HG02759 (cell line): Measurements from ENCODE around the gene NSMCE1.
A peak's percentile ranks its signal among the peaks of the same experiment; 100 is the strongest.
"Not testable (repeated sequence)": the region's sequence is repeated elsewhere in the genome, so short reads cannot be mapped to it uniquely, and the experiment has no call there.

Experiments
- ATAC-seq: cut with Tn5 transposase; IDR thresholded peaks from one replicate; pipeline ENCODE4 v1.9.1; 2021; ENCODE audit warnings: mild to moderate bottlenecking, moderate library complexity; ENCODE audit not compliant: unreplicated experiment

Gene NSMCE1

DNA sequence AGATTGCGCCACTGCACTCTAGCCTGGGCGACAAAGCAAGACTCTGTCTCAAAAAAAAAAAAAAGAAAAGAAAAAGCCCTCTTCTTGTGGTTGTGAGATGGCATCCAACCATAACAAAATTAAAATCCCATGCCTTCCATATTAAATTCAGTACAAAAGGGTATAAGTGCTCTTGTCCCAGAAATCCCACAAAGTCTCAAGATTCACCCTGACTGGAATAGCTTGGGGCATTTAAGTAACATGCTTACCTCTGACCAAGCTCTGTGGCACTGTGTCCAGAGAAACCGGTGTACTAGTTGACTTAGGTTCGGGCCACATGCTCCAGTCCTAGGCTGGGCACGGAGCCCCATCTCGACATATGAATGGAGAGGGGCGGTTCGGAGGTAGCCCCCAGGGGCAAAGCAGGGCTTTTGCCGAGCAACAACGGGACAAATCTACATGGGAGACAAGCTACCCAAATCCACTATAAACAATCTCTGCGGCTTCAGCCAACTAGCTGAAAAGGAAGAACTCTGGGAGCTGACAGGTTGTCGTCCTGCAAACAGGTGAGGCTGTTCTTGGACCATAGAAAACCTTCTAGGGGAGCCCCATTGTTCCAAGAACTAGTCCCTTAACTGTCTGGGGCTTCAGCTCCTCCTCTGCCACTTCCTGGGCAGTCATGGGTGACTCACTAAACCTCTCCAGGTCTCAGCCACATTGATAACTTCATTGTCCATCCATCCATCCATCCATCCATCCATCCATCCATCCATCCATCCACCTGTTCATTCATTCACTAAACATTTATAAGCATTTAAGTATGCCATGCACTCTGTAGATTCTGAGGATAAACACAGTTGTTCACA lies 34.9 kb upstream of the NSMCE1 start:
- ATAC-seq = no peak

DNA sequence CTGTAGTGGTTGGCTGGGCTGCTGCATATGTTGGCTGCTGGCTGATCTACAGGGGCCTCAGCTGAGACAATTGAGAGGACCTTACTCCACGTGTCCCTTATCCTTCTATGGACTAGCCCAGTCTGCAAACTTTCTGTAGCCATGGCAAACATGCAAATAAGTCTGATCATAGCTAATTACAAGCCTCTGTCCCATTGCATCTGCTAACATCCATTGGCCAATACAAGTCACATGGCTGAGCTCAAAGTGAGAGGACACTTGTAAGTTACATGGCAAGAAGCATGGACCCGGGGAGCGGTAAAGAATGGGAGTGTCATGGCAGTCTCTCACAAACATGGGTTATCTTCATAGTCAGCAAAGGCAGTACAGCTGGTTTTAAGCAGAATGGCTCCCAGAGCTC lies 33.6 kb upstream of the NSMCE1 start:
- no peak for ATAC-seq

DNA sequence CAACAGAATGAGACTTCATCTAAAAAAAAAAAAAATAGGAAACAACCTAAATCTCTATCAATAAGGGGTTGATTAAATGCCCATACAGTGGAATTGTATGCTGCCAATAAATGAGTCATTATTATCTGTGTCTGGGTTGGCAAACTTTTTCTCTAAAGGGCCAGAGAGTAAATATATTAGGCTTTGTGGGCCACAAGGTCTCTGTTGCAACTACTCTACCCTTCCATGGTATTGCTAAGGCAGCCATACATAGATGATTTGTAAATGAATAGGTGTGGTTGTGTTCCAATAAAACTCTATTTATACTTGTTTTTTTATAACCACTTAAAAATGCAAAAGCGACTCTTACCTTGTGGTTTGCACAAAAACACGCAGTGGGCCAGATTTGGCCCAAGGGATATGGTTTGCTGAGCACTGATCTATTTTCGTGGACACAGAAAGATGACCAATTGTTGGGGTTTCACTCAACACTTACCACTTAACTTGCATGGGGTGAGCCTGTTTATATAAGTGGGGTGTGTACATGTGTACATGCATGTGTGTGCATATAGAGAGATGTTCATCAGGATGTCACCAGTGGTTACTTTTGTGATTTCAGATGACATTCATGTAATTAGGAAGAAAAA lies 32.8 kb upstream of the NSMCE1 start:
- peak; percentile 76 for ATAC-seq

DNA sequence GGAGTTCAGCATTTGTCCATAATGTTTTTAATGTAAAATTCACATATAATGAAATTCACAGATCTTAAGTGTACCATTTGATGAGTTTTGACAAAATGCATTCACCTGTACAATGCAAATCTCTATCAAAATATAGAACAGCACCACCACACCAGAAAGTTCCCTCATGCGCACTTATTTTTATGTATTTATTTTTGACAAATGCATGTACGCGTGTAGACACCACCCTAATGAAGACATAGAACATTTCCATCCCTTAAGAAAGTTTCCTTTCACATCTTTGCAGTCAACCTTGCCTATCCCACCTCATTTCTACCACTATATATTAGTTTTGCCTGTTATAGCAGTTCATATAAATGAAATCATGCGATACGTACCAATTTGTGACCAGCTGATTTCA lies 29.6 kb upstream of the NSMCE1 start:
- ATAC-seq = no peak

DNA sequence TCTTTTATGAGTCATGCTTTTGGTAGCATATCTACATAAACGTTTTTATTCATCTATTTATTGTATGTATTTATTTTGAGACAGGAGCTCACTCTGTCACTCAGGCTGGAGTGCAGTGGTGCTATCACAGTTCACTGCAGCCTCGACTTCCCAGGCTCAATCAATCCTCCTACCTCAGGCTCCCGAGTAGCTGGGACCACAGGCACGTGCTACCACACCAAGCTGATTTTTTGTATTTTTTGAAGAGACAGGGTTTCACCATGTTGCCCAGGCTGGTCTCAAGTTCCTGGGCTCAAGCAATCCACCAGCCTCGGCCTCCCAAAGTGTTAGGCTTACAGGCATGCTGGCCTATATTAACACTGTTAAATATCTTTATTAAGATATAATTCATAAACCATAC lies 24.8 kb upstream of the NSMCE1 start:
- no peak for ATAC-seq

DNA sequence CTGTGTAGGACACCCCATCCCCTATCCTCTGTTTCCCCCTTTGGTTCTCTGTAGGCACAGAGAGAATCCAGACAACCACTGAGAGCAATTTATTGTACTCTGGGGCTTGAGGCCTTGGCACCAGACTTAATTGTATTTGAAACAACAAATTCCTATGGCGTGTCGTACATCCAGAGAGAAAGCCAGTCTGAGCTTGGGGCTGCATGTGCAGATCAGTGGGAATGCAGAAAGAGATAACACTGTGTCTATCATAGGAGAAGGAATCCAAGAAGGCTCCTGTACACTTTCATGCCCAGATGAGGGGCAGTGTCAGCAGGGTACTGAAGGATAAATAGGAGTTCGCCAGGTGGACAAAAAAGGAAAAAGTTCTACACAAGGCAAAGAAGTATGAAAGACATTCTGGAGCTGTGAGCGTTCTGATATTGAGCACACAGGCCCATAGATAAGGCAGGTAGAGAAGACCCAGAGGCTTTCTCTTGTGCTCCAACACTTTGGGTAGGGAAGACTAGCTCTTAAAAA lies 23.2 kb upstream of the NSMCE1 start:
- no peak for ATAC-seq

DNA sequence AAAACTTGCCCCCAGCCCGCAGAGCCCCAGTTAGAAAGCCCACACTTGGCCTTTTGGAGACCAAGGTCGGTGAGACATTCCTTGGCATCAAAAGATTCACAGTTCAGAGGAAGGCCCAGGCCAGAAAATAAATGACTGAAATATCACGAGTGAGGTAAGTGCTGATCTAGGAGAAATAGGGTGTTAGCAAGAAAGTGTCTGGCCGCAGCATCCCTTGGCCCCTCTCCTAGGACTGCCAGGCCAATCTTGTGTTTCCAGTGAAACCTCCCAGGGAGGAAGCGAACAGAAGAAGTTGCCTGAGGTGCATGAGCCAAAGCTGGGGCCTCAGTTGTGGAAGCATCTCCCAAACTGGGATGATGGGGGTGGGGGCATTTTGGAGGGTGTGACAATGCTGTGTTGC lies 22.5 kb upstream of the NSMCE1 start:
- ATAC-seq = no peak

DNA sequence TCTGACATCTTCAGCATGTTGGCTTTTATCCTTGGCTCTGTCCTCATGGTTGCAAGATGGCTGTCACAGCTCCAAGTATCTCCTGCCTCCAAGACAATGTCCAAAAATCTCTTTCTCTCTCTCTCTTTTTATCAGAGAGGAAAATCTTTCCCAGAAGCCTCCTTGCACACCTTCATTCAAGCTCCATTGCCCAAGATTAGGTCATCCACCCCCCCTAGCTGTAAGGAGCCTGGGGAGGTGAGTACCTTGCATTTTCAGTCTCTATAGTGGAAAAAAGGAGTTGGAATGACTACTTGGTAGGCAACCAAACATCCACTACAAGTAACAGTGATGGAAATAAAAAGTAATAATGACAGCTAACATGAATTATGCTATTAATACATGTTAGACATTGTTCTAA lies 22.0 kb upstream of the NSMCE1 start:
- ATAC-seq = no peak

DNA sequence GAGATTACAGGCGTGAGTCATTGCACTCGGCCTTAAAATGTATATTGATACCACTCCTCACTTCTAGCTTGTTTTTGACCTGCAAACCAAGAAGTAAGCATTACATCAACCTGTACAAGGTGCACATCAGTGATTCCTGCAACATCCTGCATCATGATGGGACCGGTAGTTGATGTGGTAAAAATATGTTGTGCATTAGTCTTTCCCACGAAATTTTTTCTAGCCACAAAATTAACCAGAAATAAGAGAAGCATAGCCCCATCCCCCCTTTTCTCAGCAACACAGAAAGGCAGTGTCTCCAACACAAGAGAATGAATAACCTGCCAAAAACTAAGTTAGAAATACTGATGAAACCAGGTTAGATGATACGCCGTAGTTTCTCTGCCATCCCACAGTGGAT lies 21.1 kb upstream of the NSMCE1 start:
- ATAC-seq = no peak

DNA sequence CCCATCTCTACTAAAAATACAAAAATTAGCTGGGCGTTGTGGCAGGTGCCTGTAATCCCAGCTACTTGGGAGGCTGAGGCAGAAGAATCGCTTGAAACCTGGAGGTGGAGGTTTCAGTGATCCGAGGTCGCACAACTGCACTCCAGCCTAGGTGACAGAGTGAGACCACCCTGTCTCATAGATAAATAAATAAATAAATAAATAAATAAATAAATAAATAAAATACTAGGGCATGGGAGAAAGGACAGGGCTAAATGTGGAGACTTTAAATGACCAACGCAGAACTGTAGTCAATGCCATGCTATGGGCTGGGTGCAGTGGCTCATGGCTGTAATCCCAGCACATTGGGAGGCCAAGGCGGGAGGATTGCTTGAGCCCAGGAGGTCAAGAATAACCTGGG lies 19.7 kb upstream of the NSMCE1 start:
- ATAC-seq = not testable (repeated sequence)

DNA sequence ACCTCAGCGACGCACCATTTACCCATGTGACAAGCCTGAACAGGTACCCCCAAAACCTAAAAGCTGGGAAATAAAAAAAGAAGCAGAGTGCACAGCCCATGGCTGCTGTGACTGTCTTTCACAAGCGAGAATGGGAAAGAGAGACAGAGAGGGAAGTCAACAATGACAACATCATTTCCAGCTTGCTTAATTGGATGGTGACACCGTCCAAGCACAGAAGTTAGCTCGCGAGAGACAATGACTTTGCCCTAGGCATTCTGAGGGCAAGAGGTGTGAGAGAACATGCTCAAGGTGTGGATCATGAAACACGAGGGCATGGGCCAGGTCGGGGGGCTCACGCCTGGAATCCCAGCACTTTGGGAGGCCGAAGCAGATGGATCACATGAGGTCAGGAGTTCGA lies 19.3 kb upstream of the NSMCE1 start:
- no peak for ATAC-seq

DNA sequence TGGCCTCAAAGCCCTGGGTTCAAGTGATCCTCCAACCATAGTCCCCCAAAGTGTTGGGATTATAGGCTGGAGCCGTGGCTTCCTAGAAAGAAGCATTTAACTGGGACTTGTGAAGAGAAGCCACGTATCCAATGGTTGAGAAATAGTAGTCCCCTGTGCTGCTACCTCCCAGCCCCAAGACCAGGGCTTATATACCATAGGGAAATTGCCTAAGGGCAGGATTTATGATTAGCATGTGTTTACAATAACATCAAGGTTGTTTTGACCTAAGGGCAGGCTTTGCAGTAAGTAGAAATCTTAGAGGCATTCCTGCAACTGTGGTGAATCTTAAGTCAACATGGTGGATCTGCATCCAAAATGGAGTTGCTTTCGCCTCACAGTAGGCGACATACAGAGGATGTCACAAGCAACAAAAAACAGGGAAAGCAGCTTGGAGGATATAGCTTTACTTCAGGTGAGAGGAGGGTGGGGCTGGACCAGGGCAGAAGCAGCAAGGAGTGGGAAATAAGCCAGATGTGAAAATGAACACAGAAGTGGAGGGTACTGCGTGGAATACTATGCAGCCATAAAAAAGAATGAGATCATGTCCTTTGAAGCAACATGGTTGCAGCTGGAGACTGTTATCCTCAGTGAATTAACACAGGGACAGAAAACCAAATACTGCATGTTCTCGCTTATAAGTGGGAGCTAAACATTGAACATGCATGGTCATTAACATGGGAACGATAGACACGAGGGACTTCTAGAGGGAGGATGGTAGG lies 18.7 kb upstream of the NSMCE1 start:
- ATAC-seq = no peak

DNA sequence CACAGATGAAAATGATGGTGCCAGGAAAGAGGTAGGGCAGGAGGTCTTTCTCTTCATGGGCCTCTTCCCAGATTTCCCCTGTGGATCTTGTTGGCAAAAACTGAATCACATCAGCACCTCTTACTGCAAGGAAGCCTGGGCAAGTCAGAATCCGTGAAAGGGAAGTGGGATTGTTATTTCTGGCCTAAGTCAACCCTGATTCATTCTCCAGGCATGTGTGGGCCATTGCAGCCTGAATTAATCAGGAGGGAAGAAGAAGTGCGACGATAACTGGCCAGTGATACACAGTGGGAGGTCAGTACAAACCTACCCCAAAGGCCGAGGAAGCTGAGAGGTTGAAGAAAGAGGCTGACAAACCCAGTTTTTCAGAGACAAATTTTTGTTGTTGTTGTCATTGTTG lies 17.9 kb upstream of the NSMCE1 start:
- ATAC-seq = no peak

DNA sequence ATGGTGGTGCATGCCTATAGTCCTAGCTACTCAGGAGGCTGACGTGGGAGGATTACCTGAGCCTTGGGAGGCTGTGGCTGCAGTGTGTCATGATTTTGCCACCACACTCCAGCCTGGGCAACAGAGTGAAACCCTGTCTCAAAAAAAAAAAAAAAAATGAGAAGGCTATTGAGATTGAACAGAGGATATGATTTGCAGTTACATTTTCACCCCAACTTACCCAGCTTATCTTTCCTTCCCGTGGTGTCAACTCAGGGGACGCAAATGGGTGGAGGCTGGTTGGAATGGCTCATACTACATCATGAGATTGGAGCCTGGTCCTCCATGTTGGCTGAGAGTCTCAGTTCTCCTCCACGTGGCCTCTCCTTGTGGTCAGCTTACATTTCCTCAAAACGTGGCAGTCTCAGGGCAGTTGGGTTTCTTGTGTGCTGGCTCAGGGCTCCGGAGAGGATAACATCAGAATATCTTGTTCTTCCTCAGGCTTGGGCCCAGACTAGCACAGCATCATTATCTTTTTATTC lies 17.2 kb upstream of the NSMCE1 start:
- peak; percentile 31 for ATAC-seq

DNA sequence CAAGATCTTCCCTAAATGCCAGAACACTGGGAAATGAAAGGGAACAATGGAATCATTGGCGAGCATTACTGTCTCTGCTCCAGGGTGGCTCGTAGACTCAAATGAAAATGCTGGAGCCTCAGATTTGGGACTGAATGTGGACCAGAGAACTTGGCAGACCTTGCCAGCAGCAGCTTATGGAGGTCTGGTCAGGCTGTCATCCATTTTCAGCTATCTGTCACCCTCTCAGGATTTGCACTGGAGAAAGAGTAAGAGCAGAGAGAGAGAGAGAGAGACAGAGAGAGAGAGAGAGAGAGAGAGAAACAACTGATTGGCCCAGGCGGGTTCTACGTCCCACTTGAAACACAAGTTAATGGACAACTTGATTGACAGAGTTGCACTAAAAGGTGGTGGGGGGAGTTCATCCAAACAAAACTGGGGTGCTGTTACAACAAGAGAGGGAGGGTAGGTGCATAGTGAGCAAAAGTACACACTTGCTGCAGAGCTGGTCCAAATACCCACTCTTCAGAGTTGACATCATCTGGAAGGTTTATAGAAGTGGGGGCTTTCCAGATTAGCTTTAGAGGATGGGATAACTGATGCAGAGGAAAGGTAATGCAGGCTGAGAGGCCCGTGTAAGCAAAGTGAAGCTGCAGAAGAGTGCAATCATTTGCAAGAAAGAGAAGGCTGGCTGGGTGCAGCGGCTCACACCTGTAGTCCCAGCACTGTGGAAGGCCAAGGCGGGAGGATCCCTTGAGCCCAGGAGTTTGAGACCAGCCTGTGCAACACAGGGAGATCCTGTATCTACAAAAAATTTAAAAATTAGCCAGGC lies 16.5 kb upstream of the NSMCE1 start:
- peak; percentile 68 for ATAC-seq

DNA sequence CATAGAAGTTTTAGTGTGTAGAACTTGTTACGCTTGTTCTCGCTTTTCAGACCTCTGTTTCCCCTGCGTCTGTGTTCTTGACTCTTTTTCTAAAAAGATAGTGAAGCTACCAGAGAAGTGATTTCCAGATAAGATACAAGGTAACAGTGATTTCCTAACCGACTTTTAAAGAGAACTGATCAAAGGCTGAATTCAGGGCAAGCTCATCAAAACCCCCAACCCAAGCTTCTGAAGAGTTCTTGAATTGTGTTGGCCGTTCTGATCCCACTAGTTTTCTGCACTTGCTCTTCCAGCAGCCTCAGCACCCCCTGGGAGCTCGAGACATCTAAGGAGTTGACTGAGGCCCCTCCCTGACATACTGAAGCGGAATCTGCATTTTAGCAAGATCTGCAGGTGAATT lies 12.7 kb upstream of the NSMCE1 start:
- ATAC-seq = no peak

DNA sequence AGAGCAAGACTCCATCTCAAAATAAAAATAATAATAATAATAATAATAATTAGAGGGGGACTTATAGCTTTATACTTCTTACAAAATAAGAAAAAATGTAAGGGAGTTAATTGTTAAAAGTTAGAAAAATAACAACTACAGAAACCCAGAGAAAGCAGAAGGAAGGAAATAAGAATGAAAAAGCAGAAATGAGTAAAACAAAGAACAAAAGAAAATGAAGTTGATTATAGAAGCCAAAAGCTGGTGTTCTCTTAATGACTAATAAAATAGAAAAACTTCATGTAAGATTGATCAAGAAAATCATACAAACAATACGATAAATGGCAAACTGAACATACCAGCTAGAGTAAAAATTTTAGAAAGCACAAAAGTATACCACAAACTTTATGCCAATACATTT lies 6.8 kb upstream of the NSMCE1 start:
- no peak for ATAC-seq

DNA sequence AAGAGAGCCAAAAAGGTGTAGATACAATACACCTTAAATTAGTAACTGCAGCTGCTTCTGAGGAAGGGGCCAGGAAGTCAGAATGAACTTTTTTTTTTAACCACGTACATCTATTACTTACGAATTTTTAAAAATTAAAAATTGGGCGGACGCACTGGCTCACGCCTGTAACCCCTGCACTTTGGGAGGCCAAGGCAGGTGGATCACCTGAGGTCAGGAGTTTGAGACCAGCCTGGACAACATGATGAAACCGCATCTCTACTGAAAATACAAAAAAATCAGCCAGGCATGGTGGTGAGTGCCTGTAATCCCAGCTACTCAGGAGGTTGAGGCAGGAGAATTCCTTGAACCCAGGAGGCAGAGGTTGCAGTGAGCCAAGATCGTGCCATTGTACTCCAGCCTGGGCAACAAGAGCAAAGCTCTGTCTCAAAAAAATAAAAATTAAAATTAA lies 5.9 kb upstream of the NSMCE1 start:
- ATAC-seq = not testable (repeated sequence)

DNA sequence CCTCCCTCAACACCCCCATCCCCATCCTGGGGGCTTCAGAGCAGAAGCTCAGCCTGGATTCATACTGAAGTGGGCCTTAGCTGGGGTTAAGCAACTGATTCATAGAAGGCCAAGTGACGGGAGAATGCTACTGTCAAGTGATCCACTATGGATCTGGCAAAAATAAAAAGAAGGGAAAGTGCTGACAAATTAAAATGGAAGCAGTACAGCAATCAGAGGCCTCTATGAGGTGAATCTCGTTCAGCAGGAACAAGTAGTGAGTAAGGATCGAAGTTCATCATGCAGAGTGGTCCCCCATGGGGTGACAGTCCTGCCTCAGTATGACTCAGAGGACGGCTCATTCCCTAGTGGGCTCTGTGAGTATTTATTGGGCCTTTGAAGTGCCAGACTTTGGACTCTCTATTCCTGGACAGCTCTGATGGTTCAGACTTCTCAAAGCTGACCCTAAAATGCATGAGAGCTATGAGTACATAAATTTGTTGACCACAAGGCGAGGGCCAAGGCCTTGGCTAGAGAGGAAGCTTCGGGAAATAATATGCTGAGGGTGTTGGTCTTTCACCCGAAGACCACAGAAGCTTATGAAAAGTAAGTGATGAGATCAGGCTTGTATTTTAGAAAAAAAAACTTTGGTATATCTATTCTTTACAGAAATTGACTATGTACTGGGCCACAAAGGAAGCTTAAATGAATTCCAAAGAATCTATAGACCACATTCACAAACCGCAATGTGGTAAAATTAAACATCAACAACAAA lies 5.3 kb upstream of the NSMCE1 start:
- ATAC-seq = peak; percentile 58

DNA sequence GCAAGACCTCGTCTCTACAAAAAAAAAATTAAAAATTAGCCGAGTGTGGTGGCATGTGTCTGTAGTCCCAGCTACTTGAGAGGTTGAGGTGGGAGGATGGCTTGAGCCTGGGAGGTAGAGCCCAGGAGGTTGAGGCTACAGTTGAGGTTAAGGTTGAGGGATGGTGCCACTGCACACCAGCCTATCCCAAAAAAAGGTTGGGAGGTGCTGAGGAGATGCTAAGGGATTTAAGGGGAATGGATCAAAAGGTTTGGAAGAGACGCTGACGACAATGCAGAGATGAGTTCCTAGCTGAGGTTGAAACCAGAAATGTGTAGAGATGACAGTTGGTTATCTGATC lies 4.7 kb upstream of the NSMCE1 start:
- ATAC-seq = no peak
